Loucy (cell line): ENCODE data around the gene ERBIN.

Experiments
- H2AFZ ChIP-seq: fragments of 200-600 bp; sonication (generic); 2 replicates; pipeline ENCODE4 v1.6.0; 2016; ENCODE audit warnings: antibody characterized with exemption, mild to moderate bottlenecking, low read length, moderate library complexity
- H3F3A ChIP-seq: fragments of 200-600 bp; 2 replicates; pipeline ENCODE4 v1.6.0; 2016; ENCODE audit warnings: antibody characterized with exemption, low read depth, mild to moderate bottlenecking
- H3K27me3 ChIP-seq: fragments of 200-600 bp; sonication (generic); 2 replicates; pipeline ENCODE4 v1.6.1; 2014; ENCODE audit warnings: low read length, mild to moderate bottlenecking; ENCODE audit not compliant: insufficient read depth, poor library complexity, severe bottlenecking
- H3K36me3 ChIP-seq: fragments of 200-600 bp; sonication (generic); 2 replicates; pipeline ENCODE4 v1.6.1; 2016; ENCODE audit warnings: low read length; ENCODE audit not compliant: insufficient read depth
- H3K4me1 ChIP-seq: fragments of 200-600 bp; sonication (generic); 2 replicates; pipeline ENCODE4 v1.5.1; 2014; ENCODE audit warnings: low read length, mild to moderate bottlenecking; ENCODE audit not compliant: insufficient read depth, poor library complexity, severe bottlenecking
- H3K4me2 ChIP-seq: fragments of 200-600 bp; sonication (generic); 2 replicates; pipeline ENCODE4 v1.6.0; 2014; ENCODE audit warnings: antibody characterized with exemption, low read length, low read depth, mild to moderate bottlenecking; ENCODE audit not compliant: poor library complexity, severe bottlenecking
- H3K4me3 ChIP-seq: fragments of 200-600 bp; sonication (generic); 2 replicates; pipeline ENCODE4 v1.5.1; 2014; ENCODE audit warnings: low read length, mild to moderate bottlenecking, mixed read lengths; ENCODE audit not compliant: poor library complexity, severe bottlenecking
- H3K79me2 ChIP-seq: fragments of 200-600 bp; sonication (generic); 2 replicates; pipeline ENCODE4 v1.6.1; 2014; ENCODE audit warnings: low read length; ENCODE audit not compliant: insufficient read depth
- H3K9ac ChIP-seq: fragments of 200-600 bp; sonication (generic); 2 replicates; pipeline ENCODE4 v1.6.0; 2014; ENCODE audit warnings: mild to moderate bottlenecking, low read depth, low read length, moderate library complexity; ENCODE audit not compliant: poor library complexity, severe bottlenecking
- H3K9me2 ChIP-seq: fragments of 200-600 bp; sonication (generic); replicated peaks from 2 replicates; pipeline ENCODE4 v1.6.1; 2016; ENCODE audit warnings: low read depth, low read length, mixed read lengths
- H3K9me3 ChIP-seq: fragments of 200-600 bp; sonication (generic); 2 replicates; pipeline ENCODE4 v1.6.1; 2014; ENCODE audit warnings: mild to moderate bottlenecking, antibody characterized with exemption, low read length, low read depth; ENCODE audit not compliant: insufficient read depth
- H4K20me1 ChIP-seq: fragments of 200-600 bp; sonication (generic); 2 replicates; pipeline ENCODE4 v1.6.0; 2014; ENCODE audit warnings: antibody characterized with exemption, low read length, mild to moderate bottlenecking; ENCODE audit not compliant: insufficient read depth, poor library complexity, severe bottlenecking
- EZH2phosphoT487 ChIP-seq: fragments of 200-600 bp; IDR thresholded peaks from 2 replicates; pipeline ENCODE4 v1.6.1; 2018; ENCODE audit warnings: antibody characterized with exemption, mild to moderate bottlenecking, moderate library complexity, borderline replicate concordance
- TF ChIP-seq, protein P1 (sequence below): fragments of 200-600 bp; sonication (generic); conservative IDR thresholded peaks from 2 replicates; pipeline ENCODE4 v1.5.1; 2014; ENCODE audit warnings: mild to moderate bottlenecking, antibody characterized with exemption, low read length

Gene ERBIN

DNA sequence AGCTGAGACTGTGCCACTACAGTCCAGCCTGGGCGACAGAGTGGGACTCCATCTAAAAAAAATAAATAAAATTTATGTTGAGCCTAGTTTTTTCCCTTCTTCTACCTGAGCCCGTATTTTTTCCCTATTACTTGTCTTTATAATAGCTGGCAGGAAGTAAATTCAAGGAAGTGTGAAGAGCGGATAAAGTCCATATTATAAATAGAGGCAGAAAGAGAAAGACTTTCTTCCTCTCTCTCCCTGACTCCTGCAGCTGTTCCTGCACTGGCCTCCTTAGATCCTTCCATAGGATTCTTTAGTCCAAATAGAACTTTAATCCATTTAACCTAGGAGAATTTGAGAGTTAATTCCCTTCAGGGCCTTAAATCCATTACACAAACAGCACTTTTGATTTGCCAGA is 10.3 kb upstream of the ERBIN start:
- no peaks in the 10 kb centered on the region for H4K20me1 ChIP-seq
- no peak overlapping the region for H3K4me3 ChIP-seq
- H3F3A ChIP-seq = no peaks in the 10 kb centered on the region
- H3K9me3 ChIP-seq = no peaks in the 10 kb centered on the region
- no peak overlapping the region for H2AFZ ChIP-seq
- H3K4me2 ChIP-seq = no peak overlapping the region
- H3K4me1 ChIP-seq = no peaks in the 10 kb centered on the region
- no peaks in the 10 kb centered on the region for H3K27me3 ChIP-seq
- no peaks in the 10 kb centered on the region for H3K36me3 ChIP-seq
- no peak for TF ChIP-seq EZH2phosphoT487
- TF ChIP-seq, protein P1, sequence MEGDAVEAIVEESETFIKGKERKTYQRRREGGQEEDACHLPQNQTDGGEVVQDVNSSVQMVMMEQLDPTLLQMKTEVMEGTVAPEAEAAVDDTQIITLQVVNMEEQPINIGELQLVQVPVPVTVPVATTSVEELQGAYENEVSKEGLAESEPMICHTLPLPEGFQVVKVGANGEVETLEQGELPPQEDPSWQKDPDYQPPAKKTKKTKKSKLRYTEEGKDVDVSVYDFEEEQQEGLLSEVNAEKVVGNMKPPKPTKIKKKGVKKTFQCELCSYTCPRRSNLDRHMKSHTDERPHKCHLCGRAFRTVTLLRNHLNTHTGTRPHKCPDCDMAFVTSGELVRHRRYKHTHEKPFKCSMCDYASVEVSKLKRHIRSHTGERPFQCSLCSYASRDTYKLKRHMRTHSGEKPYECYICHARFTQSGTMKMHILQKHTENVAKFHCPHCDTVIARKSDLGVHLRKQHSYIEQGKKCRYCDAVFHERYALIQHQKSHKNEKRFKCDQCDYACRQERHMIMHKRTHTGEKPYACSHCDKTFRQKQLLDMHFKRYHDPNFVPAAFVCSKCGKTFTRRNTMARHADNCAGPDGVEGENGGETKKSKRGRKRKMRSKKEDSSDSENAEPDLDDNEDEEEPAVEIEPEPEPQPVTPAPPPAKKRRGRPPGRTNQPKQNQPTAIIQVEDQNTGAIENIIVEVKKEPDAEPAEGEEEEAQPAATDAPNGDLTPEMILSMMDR = no peak
- H3K9me2 ChIP-seq = no peaks in the 10 kb centered on the region
- H3K79me2 ChIP-seq = no peaks in the 10 kb centered on the region
- no peak overlapping the region for H3K9ac ChIP-seq

DNA sequence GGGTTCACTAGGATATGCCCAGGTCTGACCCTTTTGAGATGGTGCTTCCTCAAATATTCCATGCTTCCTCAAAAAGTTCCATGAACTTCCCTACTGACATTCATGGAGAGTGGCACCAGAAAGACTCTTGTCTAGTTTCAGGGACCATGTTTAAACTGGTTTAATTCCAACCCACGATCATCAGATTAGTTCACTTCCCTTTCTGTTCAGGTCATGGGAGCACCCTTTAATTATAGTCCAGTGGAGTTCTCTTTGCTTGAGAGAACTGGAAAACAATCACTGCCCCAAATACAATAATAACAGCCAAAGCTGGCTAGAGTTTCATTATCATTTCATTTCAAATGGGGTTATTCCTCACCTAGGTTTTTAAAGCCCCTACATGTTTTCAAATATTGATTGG is 9.7 kb upstream of the ERBIN start:
- Histone ChIP-seq H3F3A (no peaks in the 10 kb centered on the region), H3K9me2 (no peaks in the 10 kb centered on the region), H4K20me1 (no peaks in the 10 kb centered on the region), H3K36me3 (no peaks in the 10 kb centered on the region), H3K79me2 (no peaks in the 10 kb centered on the region), H3K9me3 (no peaks in the 10 kb centered on the region), H3K27me3 (no peaks in the 10 kb centered on the region), H3K9ac (no peak overlapping the region), H3K4me1 (no peaks in the 10 kb centered on the region), H2AFZ (no peak overlapping the region), H3K4me3 (no peak overlapping the region), H3K4me2 (no peak overlapping the region)
- no peak for TF ChIP-seq EZH2phosphoT487
- TF ChIP-seq, protein P1 = no peak

DNA sequence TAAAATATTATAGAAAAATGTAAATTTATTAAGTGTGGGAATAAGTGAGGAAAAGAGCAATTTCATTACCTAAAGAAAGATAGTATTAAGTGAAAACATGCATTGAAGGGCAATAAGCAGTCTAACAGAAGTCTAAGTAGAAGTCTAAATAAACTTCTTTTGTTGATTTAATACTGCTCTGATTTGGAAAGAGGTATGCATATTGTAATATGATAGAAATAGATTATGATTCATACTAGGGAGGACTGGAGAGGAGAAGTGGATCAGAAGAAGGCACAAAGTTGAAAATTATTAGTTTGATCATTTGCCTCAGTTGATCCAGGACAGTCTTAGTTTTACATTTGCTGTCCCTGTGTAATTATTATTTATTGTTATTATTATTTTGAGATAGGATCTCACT is 6.6 kb upstream of the ERBIN start:
- no peaks in the 10 kb centered on the region for H3K9me2 ChIP-seq
- H3K4me3 ChIP-seq = no peak overlapping the region
- no peaks in the 10 kb centered on the region for H3K9me3 ChIP-seq
- no peak overlapping the region for H2AFZ ChIP-seq
- H3K27me3 ChIP-seq = no peaks in the 10 kb centered on the region
- H3F3A ChIP-seq = 0 out of 2 replicates have a peak, but pooled peaks cover 2% of the 10 kb centered on the region
- H3K4me1 ChIP-seq = peaks cover 8% of the 10 kb centered on the region
- no peak overlapping the region for H3K4me2 ChIP-seq
- TF ChIP-seq EZH2phosphoT487 = no peak
- TF ChIP-seq, protein P1 = no peak
- H3K9ac ChIP-seq = no peak overlapping the region
- H4K20me1 ChIP-seq = no peaks in the 10 kb centered on the region
- H3K36me3 ChIP-seq = no peaks in the 10 kb centered on the region
- no peaks in the 10 kb centered on the region for H3K79me2 ChIP-seq
